Smooth muscle cell of the umbilical artery (primary cell): ENCODE results near the gene CXCL10. TPM values are rescaled to one million over a fixed set of nuclear protein-coding genes. Genes with fewer than 3 reads are reported as not detected.

Source experiments
- total RNA-seq: library from RNA; depleted of rRNA; stranded (reverse); fragments of >200 nt; gene quantifications from 2 replicates; pipeline ENCODE4 v1.2.3, GENCODE V29; 2014

CXCL10 gene
- total RNA-seq: not detected in 2 replicates

GRCh38 chr4:76023389-76023788 is at the start of gene CXCL10:
TSS of gene CXCL10 (minus strand) at chr4:76023497. CDS start at chr4:76023431, 66 bp downstream.

DNA sequence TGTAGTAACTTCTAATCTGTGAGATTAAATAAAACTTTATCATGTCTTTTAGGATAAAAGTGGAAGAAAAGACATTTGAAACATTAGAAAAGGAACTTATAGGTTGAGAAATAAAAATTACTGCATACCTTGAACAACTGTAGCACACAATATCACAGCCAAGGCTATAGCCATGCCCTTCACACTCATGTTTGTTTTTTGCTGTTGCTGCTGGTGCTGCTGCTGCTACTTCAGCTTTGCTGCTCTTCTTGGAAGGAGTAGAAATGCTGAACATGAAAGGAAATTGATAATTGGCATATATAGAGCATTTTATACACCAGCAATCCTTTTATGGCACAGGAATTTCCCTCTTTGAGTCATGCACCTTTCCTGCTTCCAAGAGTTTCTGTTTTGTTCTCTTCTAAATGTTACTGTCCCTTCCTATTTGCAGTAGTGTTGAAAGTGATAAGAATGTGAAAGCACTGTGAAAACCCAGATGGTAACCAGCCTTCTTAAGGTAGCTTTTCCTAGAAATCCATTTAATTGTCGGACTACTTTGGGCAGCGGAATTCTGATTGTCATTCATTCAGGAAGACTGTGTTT is 12.6 kb upstream of the CXCL10 start, which contains the start of gene CXCL11:
Gene CXCL11, minus strand, starts transcription at position 272 of the 582 bp plus-strand sequence. Its CDS starts 83 bp downstream, at position 189.

GRCh38 chr4:76007089-76007862 is 16.0 kb downstream of the CXCL10 start, which contains the start of gene CXCL9:
TSS of gene CXCL9 (minus strand) at chr4:76007509. CDS start at chr4:76007449, 60 bp downstream.

Other genes starting within 250 kb of the CXCL10 start
- not detected in 2 replicates for gene PPEF2, start 121.0 kb downstream of the CXCL10 start, total RNA-seq
- 35.3 and 82.8 TPM in 2 replicates for gene NAAA, start 82.5 kb downstream of the CXCL10 start, total RNA-seq
- gene SDAD1, start 32.6 kb downstream of the CXCL10 start, total RNA-seq: 34.7 and 43.7 TPM in 2 replicates
- gene CXCL9, start 16.0 kb downstream of the CXCL10 start, total RNA-seq: not detected in 2 replicates
- gene CXCL11, start 12.6 kb upstream of the CXCL10 start, total RNA-seq: not detected in 2 replicates
- not detected in 2 replicates for gene ART3, start 51.2 kb upstream of the CXCL10 start, total RNA-seq
- 51.9 and 52.3 TPM in 2 replicates for gene NUP54, start 124.9 kb upstream of the CXCL10 start, total RNA-seq
- gene SCARB2, start 190.3 kb upstream of the CXCL10 start, total RNA-seq: 248 and 252 TPM in 2 replicates
- 0.18 and 0.59 TPM in 2 replicates for gene FAM47E, start 228.2 kb upstream of the CXCL10 start, total RNA-seq